ENCODE data around the gene CHRNA9.

DNA sequence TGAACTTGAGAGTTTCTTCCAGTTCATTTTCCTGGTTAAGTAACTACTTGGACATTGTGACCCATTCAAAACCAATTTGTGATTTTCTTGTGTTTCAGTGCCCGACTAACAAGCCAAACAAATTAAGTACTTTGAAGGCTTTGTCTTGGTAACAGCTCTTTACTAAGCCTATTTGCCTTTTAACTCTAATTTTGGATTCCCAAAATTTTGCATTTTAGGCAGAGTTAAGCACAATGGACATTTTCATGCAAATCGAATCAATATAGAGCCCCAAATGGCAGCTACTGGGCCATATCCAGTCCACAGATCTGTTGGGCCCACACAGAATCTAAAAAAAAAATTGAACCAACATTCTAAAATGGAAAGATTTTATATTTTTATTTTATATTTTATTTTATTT, 31.4 kb upstream of the CHRNA9 start:
- TF ChIP-seq POLR2A (IDR thresholded peaks at IDR 0.05; ENCODE audit: extremely low read depth, insufficient read length) = no peak
- TF ChIP-seq, protein P1, sequence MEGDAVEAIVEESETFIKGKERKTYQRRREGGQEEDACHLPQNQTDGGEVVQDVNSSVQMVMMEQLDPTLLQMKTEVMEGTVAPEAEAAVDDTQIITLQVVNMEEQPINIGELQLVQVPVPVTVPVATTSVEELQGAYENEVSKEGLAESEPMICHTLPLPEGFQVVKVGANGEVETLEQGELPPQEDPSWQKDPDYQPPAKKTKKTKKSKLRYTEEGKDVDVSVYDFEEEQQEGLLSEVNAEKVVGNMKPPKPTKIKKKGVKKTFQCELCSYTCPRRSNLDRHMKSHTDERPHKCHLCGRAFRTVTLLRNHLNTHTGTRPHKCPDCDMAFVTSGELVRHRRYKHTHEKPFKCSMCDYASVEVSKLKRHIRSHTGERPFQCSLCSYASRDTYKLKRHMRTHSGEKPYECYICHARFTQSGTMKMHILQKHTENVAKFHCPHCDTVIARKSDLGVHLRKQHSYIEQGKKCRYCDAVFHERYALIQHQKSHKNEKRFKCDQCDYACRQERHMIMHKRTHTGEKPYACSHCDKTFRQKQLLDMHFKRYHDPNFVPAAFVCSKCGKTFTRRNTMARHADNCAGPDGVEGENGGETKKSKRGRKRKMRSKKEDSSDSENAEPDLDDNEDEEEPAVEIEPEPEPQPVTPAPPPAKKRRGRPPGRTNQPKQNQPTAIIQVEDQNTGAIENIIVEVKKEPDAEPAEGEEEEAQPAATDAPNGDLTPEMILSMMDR (IDR thresholded peaks at IDR 0.05; ENCODE audit: low read depth, low read length) = no peak
- TF ChIP-seq, protein P2, sequence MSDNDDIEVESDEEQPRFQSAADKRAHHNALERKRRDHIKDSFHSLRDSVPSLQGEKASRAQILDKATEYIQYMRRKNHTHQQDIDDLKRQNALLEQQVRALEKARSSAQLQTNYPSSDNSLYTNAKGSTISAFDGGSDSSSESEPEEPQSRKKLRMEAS (IDR thresholded peaks at IDR 0.05; ENCODE audit: low read depth, low read length) = no peak

Measured in NB4 (cell line).